Measurements from ENCODE around the gene KCNMA1. TPM values are rescaled to one million over a fixed set of nuclear protein-coding genes. Genes with fewer than 3 reads are reported as not detected.
A peak's percentile ranks its signal among the peaks of the same experiment; 100 is the strongest.

The KCNMA1 gene
- total RNA-seq, 4 donors from 2014 or later = 146 to 300 (median 265) TPM

DNA sequence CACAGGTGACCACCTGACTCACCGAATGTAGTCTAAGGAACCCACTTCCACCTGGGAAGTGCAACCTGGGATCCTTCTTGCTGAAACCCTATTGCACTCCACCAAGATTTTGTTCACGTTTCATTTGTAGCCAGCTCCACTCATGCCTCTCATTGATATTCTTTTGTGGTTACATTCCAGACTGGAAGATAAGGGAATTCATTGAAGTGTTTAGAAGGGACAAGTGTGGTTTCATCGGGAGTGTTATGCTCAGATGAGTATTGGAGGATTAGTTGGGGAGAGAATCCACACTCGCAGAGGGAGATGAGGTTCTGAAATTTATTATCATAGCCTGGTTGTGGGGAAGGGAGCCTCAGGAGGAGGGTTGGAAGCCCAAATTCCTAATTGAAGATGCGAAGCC lies 320.4 kb downstream of the KCNMA1 start:
- H3K4me3 ChIP-seq = no peak overlapping the region
- H3K4me1 ChIP-seq = peaks cover 0 to 37% (median 26%) of the 10 kb centered on the region in 4 donors
- H3K36me3 ChIP-seq = no peaks in the 10 kb centered on the region
- intact Hi-C loops (cut with DNase I) = no loop called here
- H3K9me3 ChIP-seq = no peaks in the 10 kb centered on the region
- H3K27me3 ChIP-seq = no peaks in the 10 kb centered on the region
- TF ChIP-seq POLR2AphosphoS5 (IDR thresholded peaks at IDR 0.05) (no peak), POLR2A (IDR thresholded peaks at IDR 0.05; ENCODE audit: low read depth) (no peak), EP300 (IDR thresholded peaks at IDR 0.05) (no peak)
- TF ChIP-seq, protein P1, sequence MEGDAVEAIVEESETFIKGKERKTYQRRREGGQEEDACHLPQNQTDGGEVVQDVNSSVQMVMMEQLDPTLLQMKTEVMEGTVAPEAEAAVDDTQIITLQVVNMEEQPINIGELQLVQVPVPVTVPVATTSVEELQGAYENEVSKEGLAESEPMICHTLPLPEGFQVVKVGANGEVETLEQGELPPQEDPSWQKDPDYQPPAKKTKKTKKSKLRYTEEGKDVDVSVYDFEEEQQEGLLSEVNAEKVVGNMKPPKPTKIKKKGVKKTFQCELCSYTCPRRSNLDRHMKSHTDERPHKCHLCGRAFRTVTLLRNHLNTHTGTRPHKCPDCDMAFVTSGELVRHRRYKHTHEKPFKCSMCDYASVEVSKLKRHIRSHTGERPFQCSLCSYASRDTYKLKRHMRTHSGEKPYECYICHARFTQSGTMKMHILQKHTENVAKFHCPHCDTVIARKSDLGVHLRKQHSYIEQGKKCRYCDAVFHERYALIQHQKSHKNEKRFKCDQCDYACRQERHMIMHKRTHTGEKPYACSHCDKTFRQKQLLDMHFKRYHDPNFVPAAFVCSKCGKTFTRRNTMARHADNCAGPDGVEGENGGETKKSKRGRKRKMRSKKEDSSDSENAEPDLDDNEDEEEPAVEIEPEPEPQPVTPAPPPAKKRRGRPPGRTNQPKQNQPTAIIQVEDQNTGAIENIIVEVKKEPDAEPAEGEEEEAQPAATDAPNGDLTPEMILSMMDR (IDR thresholded peaks at IDR 0.05) = no peak
- no peak for DNase-seq (ENCODE audit: extremely low spot score)
- H3K27ac ChIP-seq (replicated peaks in 1 of 4) = no peak overlapping the region
- WGBS = 92% methylated on average over 5 of the region's 5 CpGs

GRCh38 chr10:77315496-77316129 lies 322.0 kb downstream of the KCNMA1 start:
- H3K4me1 ChIP-seq = peaks cover 0 to 42% (median 30%) of the 10 kb centered on the region in 4 donors
- no peak overlapping the region for H3K27ac ChIP-seq (replicated peaks in 1 of 4)
- no peak for DNase-seq (ENCODE audit: extremely low spot score)
- H3K4me3 ChIP-seq = no peak overlapping the region
- intact Hi-C loops (cut with DNase I) = no loop called here
- H3K9me3 ChIP-seq = no peaks in the 10 kb centered on the region
- H3K36me3 ChIP-seq = no peaks in the 10 kb centered on the region
- TF ChIP-seq, protein P1 (IDR thresholded peaks at IDR 0.05) = no peak
- no peaks in the 10 kb centered on the region for H3K27me3 ChIP-seq
- WGBS = 100% methylated on average over 1 of the region's 1 CpG

DNA sequence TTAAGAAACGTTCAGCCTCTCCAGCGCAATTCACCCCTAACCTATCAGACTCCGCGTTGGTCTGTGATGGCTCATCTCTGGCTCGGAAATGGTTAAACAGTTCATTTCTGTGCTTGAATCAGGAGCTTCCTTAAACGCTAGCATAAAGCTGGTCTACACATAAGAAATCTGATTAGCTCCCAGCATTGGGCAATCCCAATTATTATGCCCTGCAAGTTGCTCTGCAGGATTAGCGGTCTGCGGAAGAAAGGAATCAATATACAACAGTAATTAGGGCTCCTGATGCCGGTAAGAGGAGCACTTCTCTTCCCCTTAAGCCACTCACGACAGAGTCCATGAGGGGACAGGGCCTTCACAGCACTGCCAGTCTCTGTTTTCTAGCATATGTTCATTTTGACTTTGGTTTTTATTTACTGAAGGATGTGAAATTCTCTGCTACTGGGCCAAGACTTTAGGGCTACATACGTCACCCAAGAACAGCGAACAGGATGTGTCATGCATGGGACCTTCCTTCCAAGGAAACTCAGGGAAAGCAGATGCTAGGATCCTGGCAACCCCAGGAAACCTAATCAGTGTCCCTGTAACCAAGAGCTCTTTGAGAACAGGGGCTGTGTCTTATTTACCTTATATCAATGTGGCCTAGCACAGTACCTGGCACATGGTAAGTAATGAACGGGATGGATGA lies 324.4 kb downstream of the KCNMA1 start:
- Histone ChIP-seq H3K4me3 (no peak overlapping the region), H3K27ac (replicated peaks in 1 of 4) (no peak overlapping the region), H3K27me3 (no peaks in the 10 kb centered on the region), H3K36me3 (no peaks in the 10 kb centered on the region), H3K9me3 (no peaks in the 10 kb centered on the region), H3K4me1 (peaks cover 0 to 52% (median 42%) of the 10 kb centered on the region in 4 donors)
- WGBS = 76% methylated on average over 13 of the region's 13 CpGs
- no peak for DNase-seq (ENCODE audit: extremely low spot score)
- intact Hi-C loops (cut with DNase I) = no loop called here
- no peak for TF ChIP-seq EP300 (IDR thresholded peaks at IDR 0.05)

GRCh38 chr10:77311186-77311585 lies 326.4 kb downstream of the KCNMA1 start:
- 92% methylated on average over 2 of the region's 2 CpGs for WGBS

GRCh38 chr10:77310288-77310840 lies 327.2 kb downstream of the KCNMA1 start:
- Histone ChIP-seq H3K4me1 (peaks cover 0 to 58% (median 41%) of the 10 kb centered on the region in 4 donors), H3K27me3 (no peaks in the 10 kb centered on the region), H3K27ac (replicated peaks in 1 of 4) (peak overlapping the region; percentile 59 to 68 (median 60)), H3K4me3 (no peak overlapping the region), H3K9me3 (no peaks in the 10 kb centered on the region), H3K36me3 (no peaks in the 10 kb centered on the region)
- no peak for TF ChIP-seq EP300 (IDR thresholded peaks at IDR 0.05)
- TF ChIP-seq, protein P1 (IDR thresholded peaks at IDR 0.05) = no peak
- 34% methylated on average over 6 of the region's 6 CpGs for WGBS
- intact Hi-C loops (cut with DNase I) = no loop called here
- no peak for DNase-seq (ENCODE audit: extremely low spot score)

More at GRCh38 chr10:77311186-77311585, 326.4 kb downstream of the KCNMA1 start:
- H3K27ac ChIP-seq (replicated peaks in 1 of 4) = peak overlapping the region; percentile 59 to 68 (median 60)
- intact Hi-C loops (cut with DNase I) = no loop called here
- no peaks in the 10 kb centered on the region for H3K36me3 ChIP-seq
- H3K9me3 ChIP-seq = no peaks in the 10 kb centered on the region
- no peaks in the 10 kb centered on the region for H3K27me3 ChIP-seq
- H3K4me3 ChIP-seq = no peak overlapping the region
- TF ChIP-seq POLR2AphosphoS5 (IDR thresholded peaks at IDR 0.05) (no peak), EP300 (IDR thresholded peaks at IDR 0.05) (no peak), POLR2A (IDR thresholded peaks at IDR 0.05; ENCODE audit: low read depth) (no peak)
- TF ChIP-seq, protein P1 (IDR thresholded peaks at IDR 0.05) = no peak
- H3K4me1 ChIP-seq = peaks cover 0 to 52% (median 41%) of the 10 kb centered on the region in 4 donors
- DNase-seq (ENCODE audit: extremely low spot score) = no peak
